AG10803 (cell line): ENCODE results near the gene BORCS5.

ENCODE experiments used
- DNase-seq: peaks from one replicate; pipeline ENCODE4 v3.0.0; 2010; ENCODE audit warnings: low read depth
- H3K4me3 ChIP-seq: 2 replicates; pipeline ENCODE4 v1.5.1; 2011; ENCODE audit warnings: mild to moderate bottlenecking, low read length, control low read depth
- TF ChIP-seq, protein P1 (sequence below): conservative IDR thresholded peaks from 2 replicates; pipeline ENCODE4 v1.5.1; 2011; ENCODE audit warnings: mild to moderate bottlenecking, low read length, control low read depth, inconsistent platforms

Gene BORCS5

GRCh38 chr12:12356467-12356895, 397 bp upstream of the BORCS5 start:
- DNase-seq: no peak
- H3K4me3 ChIP-seq: peak overlapping the region; percentile 87
- TF ChIP-seq, protein P1, sequence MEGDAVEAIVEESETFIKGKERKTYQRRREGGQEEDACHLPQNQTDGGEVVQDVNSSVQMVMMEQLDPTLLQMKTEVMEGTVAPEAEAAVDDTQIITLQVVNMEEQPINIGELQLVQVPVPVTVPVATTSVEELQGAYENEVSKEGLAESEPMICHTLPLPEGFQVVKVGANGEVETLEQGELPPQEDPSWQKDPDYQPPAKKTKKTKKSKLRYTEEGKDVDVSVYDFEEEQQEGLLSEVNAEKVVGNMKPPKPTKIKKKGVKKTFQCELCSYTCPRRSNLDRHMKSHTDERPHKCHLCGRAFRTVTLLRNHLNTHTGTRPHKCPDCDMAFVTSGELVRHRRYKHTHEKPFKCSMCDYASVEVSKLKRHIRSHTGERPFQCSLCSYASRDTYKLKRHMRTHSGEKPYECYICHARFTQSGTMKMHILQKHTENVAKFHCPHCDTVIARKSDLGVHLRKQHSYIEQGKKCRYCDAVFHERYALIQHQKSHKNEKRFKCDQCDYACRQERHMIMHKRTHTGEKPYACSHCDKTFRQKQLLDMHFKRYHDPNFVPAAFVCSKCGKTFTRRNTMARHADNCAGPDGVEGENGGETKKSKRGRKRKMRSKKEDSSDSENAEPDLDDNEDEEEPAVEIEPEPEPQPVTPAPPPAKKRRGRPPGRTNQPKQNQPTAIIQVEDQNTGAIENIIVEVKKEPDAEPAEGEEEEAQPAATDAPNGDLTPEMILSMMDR: no peak

- TF ChIP-seq, protein P1: no peak; the same call in 1 of the 2 replicates
- DNase-seq: no peak
- peak overlapping the region; percentile 87 for H3K4me3 ChIP-seq
Measured at GRCh38 chr12:12357719-12358461, 1.0 kb downstream of the BORCS5 start.

- TF ChIP-seq, protein P1: no peak
- DNase-seq: no peak
- H3K4me3 ChIP-seq: peak overlapping the region; percentile 87
Measured at GRCh38 chr12:12358528-12358927, 1.6 kb downstream of the BORCS5 start.

DNA sequence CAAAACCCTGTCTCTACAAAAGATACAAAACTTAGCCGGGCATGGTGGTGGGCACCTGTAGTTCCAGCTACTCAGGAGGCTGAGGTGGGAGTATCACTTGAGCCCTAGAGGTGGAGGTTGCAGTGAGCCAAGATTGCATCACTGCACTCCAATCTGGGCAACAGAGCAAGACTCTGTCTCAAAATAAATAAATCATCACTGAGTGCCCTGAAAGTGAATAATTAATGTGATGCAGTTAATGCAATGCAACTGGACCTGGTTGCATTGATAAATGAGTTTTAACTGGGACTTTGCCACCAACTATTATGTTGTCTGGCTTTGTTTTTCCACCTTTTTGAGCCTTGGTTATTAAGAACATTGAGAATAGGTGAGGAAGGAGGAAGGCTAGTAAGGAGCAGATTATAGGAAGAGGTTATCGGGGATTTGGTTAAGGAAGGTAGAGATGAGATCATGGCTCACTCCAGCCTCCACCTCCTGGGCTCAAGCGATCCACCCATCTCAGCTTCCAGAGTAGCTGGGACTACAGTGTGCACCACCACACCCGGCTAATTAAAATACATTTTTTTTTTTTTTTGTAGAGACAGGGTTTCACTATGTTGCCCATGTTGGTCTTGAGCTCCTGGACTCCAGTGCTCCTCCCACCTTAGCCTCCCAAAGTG, 8.0 kb downstream of the BORCS5 start:
- DNase-seq: no peak
- H3K4me3 ChIP-seq: no peak overlapping the region
- TF ChIP-seq, protein P1: no peak

- TF ChIP-seq, protein P1: no peak
- DNase-seq: no peak
Measured at GRCh38 chr12:12365446-12365802, 8.5 kb downstream of the BORCS5 start.

GRCh38 chr12:12365931-12366431, 9.1 kb downstream of the BORCS5 start:
- no peak overlapping the region for H3K4me3 ChIP-seq
- peak; percentile 32 for DNase-seq
- TF ChIP-seq, protein P1: no peak

More at GRCh38 chr12:12365446-12365802, 8.5 kb downstream of the BORCS5 start:
- H3K4me3 ChIP-seq: no peak overlapping the region
